ENCODE results near the gene PYGO1.
"Not testable (repeated sequence)": the region's sequence is repeated elsewhere in the genome, so short reads cannot be mapped to it uniquely, and the experiment has no call there.

DNA sequence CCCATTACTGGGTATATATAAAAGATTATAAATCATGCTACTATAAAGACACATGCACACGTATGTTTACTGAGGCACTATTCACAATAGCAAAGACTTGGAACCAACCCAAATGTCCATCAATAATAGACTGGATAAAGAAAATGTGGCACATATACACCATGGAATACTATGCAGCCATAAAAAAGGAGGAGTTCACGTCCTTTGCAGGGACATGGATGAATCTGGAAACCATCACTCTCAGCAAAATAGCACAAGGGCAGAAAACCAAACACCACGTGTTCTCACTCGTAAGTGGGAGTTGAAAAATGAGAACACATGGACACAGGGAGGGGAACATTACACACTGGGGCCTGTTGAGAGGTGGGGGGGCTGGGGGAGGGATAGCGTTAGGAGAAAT, 82.7 kb downstream of the PYGO1 start:
- TF ChIP-seq POLR2A, CTCF (IDR thresholded peaks at IDR 0.05): not testable (repeated sequence)

Measured in heart left ventricle (tissue), 13 donors.